ENCODE data around the gene ISM1. TPM values are rescaled to one million over a fixed set of nuclear protein-coding genes. Genes with fewer than 3 reads are reported as not detected.

Gene ISM1
- total and polyA plus RNA-seq, 9 donors: 0.10 to 3.6 (median 0.31) TPM; not detected in 1

- Histone ChIP-seq H3K36me3 (no peaks in the 10 kb centered on the region), H3K4me3 (no peak overlapping the region), H3K27ac (no peak overlapping the region), H3K4me1 (ENCODE audit: insufficient read depth) (no peaks in the 10 kb centered on the region), H3K9me3 (no peaks in the 10 kb centered on the region), H3K27me3 (no peaks in the 10 kb centered on the region)
- no peak for DNase-seq
- intact Hi-C loops (cut with DNase I): no loop called here
- 17 to 24% (median 19%) methylated on average over 3 of the region's 3 CpGs for whole genome bisulfite sequencing, 3 donors
- TF ChIP-seq, protein P1, sequence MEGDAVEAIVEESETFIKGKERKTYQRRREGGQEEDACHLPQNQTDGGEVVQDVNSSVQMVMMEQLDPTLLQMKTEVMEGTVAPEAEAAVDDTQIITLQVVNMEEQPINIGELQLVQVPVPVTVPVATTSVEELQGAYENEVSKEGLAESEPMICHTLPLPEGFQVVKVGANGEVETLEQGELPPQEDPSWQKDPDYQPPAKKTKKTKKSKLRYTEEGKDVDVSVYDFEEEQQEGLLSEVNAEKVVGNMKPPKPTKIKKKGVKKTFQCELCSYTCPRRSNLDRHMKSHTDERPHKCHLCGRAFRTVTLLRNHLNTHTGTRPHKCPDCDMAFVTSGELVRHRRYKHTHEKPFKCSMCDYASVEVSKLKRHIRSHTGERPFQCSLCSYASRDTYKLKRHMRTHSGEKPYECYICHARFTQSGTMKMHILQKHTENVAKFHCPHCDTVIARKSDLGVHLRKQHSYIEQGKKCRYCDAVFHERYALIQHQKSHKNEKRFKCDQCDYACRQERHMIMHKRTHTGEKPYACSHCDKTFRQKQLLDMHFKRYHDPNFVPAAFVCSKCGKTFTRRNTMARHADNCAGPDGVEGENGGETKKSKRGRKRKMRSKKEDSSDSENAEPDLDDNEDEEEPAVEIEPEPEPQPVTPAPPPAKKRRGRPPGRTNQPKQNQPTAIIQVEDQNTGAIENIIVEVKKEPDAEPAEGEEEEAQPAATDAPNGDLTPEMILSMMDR (IDR thresholded peaks at IDR 0.05): no peak
- TF ChIP-seq EP300 (IDR thresholded peaks at IDR 0.05): no peak
- no peak for TF ChIP-seq POLR2A (IDR thresholded peaks at IDR 0.05)
These were observed 112.7 kb downstream of the ISM1 start for GRCh38 chr20:13333793-13334192.

DNA sequence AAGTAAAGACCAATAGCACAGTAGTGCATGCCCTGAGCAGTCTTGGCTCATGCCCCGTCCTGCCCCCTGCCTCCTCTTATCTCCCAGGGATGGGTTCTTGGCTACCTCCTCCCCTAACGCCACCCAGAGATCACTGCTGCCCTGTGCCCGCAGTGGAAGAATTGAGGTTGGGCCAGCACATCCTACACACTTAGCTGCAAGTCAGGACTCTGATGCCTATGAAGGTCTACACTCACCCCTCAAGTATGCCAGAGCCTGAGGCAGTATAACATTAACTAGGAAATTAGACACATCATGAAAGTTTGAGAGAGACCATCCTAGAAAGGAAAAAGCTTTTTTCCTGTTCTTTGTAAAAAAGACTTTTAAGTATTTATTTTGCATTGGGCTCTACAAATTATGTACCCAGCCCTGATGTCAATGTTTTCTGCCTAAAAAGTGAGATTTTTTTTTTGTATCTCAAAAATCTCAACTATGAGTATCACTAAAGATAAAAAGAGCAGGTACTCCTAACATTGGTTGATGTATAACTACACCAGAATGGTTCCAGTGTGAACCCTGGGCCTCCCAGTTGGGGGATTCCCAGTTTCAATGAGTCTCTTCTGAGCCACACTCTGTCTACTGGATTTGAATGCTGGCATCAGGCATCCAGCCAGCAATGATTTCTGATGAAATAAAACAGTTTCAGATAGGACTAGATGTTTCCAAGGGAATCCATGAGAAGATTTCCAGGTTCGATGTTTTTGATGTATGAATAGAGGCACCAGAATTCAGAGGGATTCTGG is 115.4 kb downstream of the ISM1 start:
- WGBS, 3 donors: 89 to 91% (median 91%) methylated on average over 4 of the region's 4 CpGs
- intact Hi-C loops (cut with DNase I): no loop called here
- no peaks in the 10 kb centered on the region for H3K36me3 ChIP-seq
- H3K4me3 ChIP-seq: no peak overlapping the region
- H3K27ac ChIP-seq: no peak overlapping the region
- H3K27me3 ChIP-seq: no peaks in the 10 kb centered on the region
- no peaks in the 10 kb centered on the region for H3K4me1 ChIP-seq (ENCODE audit: insufficient read depth)
- DNase-seq: no peak
- TF ChIP-seq POLR2A (IDR thresholded peaks at IDR 0.05) (no peak), EP300 (IDR thresholded peaks at IDR 0.05) (no peak)
- TF ChIP-seq, protein P1 (IDR thresholded peaks at IDR 0.05): no peak
- H3K9me3 ChIP-seq: no peaks in the 10 kb centered on the region

- Histone ChIP-seq H3K4me1 (ENCODE audit: insufficient read depth) (no peaks in the 10 kb centered on the region), H3K9me3 (no peaks in the 10 kb centered on the region), H3K36me3 (no peaks in the 10 kb centered on the region), H3K4me3 (no peak overlapping the region), H3K27ac (no peak overlapping the region), H3K27me3 (no peaks in the 10 kb centered on the region)
- TF ChIP-seq, protein P1 (IDR thresholded peaks at IDR 0.05): no peak
- TF ChIP-seq EP300 (IDR thresholded peaks at IDR 0.05) (no peak), POLR2A (IDR thresholded peaks at IDR 0.05) (no peak)
- DNase-seq: no peak
- WGBS, 3 donors: 80 to 88% (median 82%) methylated on average over 6 of the region's 6 CpGs
- intact Hi-C loops (cut with DNase I): no loop called here
These were observed 116.2 kb downstream of the ISM1 start for GRCh38 chr20:13337090-13337784.

DNA sequence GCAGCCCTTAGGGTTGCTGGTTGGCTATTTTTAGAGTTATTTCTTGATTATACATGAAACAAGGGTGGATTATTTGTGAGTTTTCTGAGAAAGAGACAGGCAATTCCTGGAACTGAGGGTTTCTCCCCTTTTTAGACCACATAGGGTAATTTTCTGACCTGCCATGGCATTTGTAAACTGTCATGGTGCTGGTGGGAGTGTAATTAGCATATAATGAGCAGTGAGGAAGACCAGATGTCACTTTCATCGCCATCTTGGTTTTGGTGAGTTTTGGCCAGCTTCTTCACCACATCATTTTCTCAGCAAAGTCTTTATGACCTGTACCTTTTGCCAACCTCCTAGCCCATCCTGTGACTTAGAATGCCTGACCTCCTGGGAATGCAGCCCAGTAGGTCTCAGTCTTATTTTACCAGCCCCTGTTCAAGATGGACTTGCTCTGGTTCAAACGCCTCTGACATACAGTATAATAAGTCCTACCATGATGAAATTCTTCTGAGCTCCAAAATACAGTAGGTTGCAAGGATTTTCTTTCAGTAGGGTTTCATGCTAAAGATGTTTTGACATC is 117.1 kb downstream of the ISM1 start:
- H3K9me3 ChIP-seq: no peaks in the 10 kb centered on the region
- no peaks in the 10 kb centered on the region for H3K36me3 ChIP-seq
- TF ChIP-seq POLR2A (IDR thresholded peaks at IDR 0.05): no peak
- TF ChIP-seq EP300 (IDR thresholded peaks at IDR 0.05): no peak
- TF ChIP-seq, protein P1 (IDR thresholded peaks at IDR 0.05): no peak
- no peak overlapping the region for H3K4me3 ChIP-seq
- H3K27ac ChIP-seq: no peak overlapping the region
- intact Hi-C loops (cut with DNase I): no loop called here
- 88 to 91% (median 90%) methylated on average over 2 of the region's 2 CpGs for WGBS, 3 donors
- H3K4me1 ChIP-seq (ENCODE audit: insufficient read depth): no peaks in the 10 kb centered on the region
- no peaks in the 10 kb centered on the region for H3K27me3 ChIP-seq
- DNase-seq: no peak
